Activated CD8-positive, alpha-beta T cell treated with anti-CD3 and anti-CD28 coated beads for 36 hours (primary cell): ENCODE measurements around the gene NRAP. TPM values are rescaled to one million over a fixed set of nuclear protein-coding genes. Genes with fewer than 3 reads are reported as not detected.

Experiments
- ATAC-seq: fragments of 200-7000 bp; cut with Tn5 transposase; one replicate; pipeline ENCODE4 v1.10.0; 2021; ENCODE audit warnings: mild to moderate bottlenecking, moderate library complexity
- CTCF ChIA-PET: fragments of 350-600 bp; sonication (Branson Sonifier 250); formaldehyde crosslinking; loops from one replicate; lab custom pipeline; 2021; ENCODE audit warnings: antibody characterized with exemption; lab: Charles Lee
- POLR2A ChIA-PET: fragments of 350-600 bp; sonication (Branson Sonifier 250); formaldehyde crosslinking; loops from one replicate; lab custom pipeline; 2021; ENCODE audit warnings: antibody characterized with exemption; lab: Charles Lee
- DNase-seq: peaks from one replicate; pipeline ENCODE4 v3.0.0-alpha.2; 2020
- H3K27ac Mint-ChIP-seq: one replicate; pipeline ENCODE4 v1.8.0; 2021; ENCODE audit warnings: mild to moderate bottlenecking, mixed read lengths
- H3K27me3 Mint-ChIP-seq: one replicate; pipeline ENCODE4 v1.8.0; 2021; ENCODE audit warnings: mixed read lengths
- H3K36me3 Mint-ChIP-seq: one replicate; pipeline ENCODE4 v1.8.0; 2021; ENCODE audit warnings: low read depth, mixed read lengths
- H3K4me1 Mint-ChIP-seq: one replicate; pipeline ENCODE4 v1.8.0; 2021; ENCODE audit warnings: low read depth, mixed read lengths
- H3K4me3 Mint-ChIP-seq: one replicate; pipeline ENCODE4 v1.8.0; 2021; ENCODE audit warnings: mild to moderate bottlenecking, moderate library complexity, mixed read lengths
- H3K9me3 Mint-ChIP-seq: one replicate; pipeline ENCODE4 v1.8.0; 2021; ENCODE audit warnings: mixed read lengths
- CTCF ChIP-seq: fragments of 200-600 bp; IDR thresholded peaks from one replicate; pipeline ENCODE4 v1.8.0; 2022; ENCODE audit warnings: antibody characterized with exemption, mild to moderate bottlenecking
- intact Hi-C: fragments of 100-400 bp; cut with micrococcal nuclease; formaldehyde crosslinking; loops from one replicate; pipeline ENCODE4 v1.10.0; 2022
- total RNA-seq, 2 experiments: library from RNA; stranded (reverse); gene quantifications; one replicate each; pipeline ENCODE4 v1.2.3, GENCODE V29; 2021

Gene NRAP
- total RNA-seq, 2 experiments from 2014 or later, result not detected

DNA sequence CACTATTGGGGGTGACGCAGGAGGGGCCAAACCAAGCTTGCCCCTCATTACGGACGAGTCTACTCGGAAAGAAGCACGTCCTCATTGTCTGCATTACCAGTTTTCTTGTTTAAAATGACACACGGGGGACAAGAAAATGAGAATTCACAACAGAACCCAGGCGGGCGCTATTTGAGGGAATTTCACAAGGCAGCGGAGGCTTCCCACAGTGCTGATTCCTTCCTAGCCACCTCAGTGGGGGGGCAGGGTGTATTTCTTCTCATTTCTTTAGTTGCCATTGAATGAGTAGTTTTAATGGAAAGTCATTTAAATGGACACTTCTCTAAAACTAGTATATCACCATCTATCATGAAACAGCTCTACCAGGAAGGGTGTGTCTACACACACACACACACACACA lies 42.9 kb downstream of the NRAP start:
- TF ChIP-seq CTCF, result no peak
- no peak for DNase-seq
- Mint-ChIP-seq H3K27ac (no peak overlapping the region), H3K4me1 (no peaks in the 10 kb centered on the region), H3K27me3 (peaks cover 39% of the 10 kb centered on the region), H3K9me3 (no peaks in the 10 kb centered on the region), H3K36me3 (no peaks in the 10 kb centered on the region), H3K4me3 (no peak overlapping the region)
- intact Hi-C loops, result no loop called here
- ChIA-PET CTCF (no interaction called here), POLR2A (no interaction called here)
- ATAC-seq, result no peak

- Mint-ChIP-seq H3K27ac (no peak overlapping the region), H3K4me1 (no peaks in the 10 kb centered on the region), H3K4me3 (no peak overlapping the region), H3K36me3 (no peaks in the 10 kb centered on the region), H3K27me3 (peaks cover 43% of the 10 kb centered on the region), H3K9me3 (no peaks in the 10 kb centered on the region)
- TF ChIP-seq CTCF, result no peak
- no peak for ATAC-seq
- no peak for DNase-seq
- ChIA-PET CTCF (no interaction called here), POLR2A (interaction anchor here (0.7 kb wide), 1 partner anchor 518 kb away, joined by 4 read pairs; no protein-coding TSS in a partner anchor)
- intact Hi-C loops, result no loop called here
These were observed 43.3 kb downstream of the NRAP start for GRCh38 chr10:113620511-113620910.

- ChIA-PET POLR2A (no interaction called here), CTCF (no interaction called here)
- TF ChIP-seq CTCF, result no peak
- Mint-ChIP-seq H3K9me3 (no peaks in the 10 kb centered on the region), H3K4me1 (no peaks in the 10 kb centered on the region), H3K27ac (no peak overlapping the region), H3K36me3 (no peaks in the 10 kb centered on the region), H3K4me3 (no peak overlapping the region), H3K27me3 (peaks cover 39% of the 10 kb centered on the region)
- ATAC-seq (no peak), DNase-seq (no peak)
- intact Hi-C loops, result no loop called here
These were observed 44.4 kb downstream of the NRAP start for GRCh38 chr10:113619401-113619800.

- ChIA-PET POLR2A (no interaction called here), CTCF (no interaction called here)
- DNase-seq (no peak), ATAC-seq (no peak)
- no peaks in the 10 kb centered on the region for H3K36me3 Mint-ChIP-seq
- no peaks in the 10 kb centered on the region for H3K9me3 Mint-ChIP-seq
- H3K27ac Mint-ChIP-seq, result no peak overlapping the region
- peaks cover 40% of the 10 kb centered on the region for H3K27me3 Mint-ChIP-seq
- no peak overlapping the region for H3K4me3 Mint-ChIP-seq
- TF ChIP-seq CTCF, result no peak
- intact Hi-C loops, result no loop called here
- no peaks in the 10 kb centered on the region for H3K4me1 Mint-ChIP-seq
These were observed 45.5 kb downstream of the NRAP start for GRCh38 chr10:113618338-113618737.

GRCh38 chr10:113617086-113617485 lies 46.8 kb downstream of the NRAP start:
- intact Hi-C loops, result no loop called here
- H3K27me3 Mint-ChIP-seq, result peaks cover 42% of the 10 kb centered on the region

More at GRCh38 chr10:113617086-113617485, 46.8 kb downstream of the NRAP start:
- H3K9me3 Mint-ChIP-seq, result no peaks in the 10 kb centered on the region
- no peak overlapping the region for H3K4me3 Mint-ChIP-seq
- CTCF ChIA-PET, result interaction anchor here (1.0 to 1.1 kb wide), 2 partner anchors 9 to 10 kb away, joined by 5 read pairs; no protein-coding TSS in a partner anchor
- no peaks in the 10 kb centered on the region for H3K4me1 Mint-ChIP-seq
- POLR2A ChIA-PET, result no interaction called here
- no peaks in the 10 kb centered on the region for H3K36me3 Mint-ChIP-seq
- DNase-seq (no peak), ATAC-seq (no peak)
- no peak for TF ChIP-seq CTCF
- no peak overlapping the region for H3K27ac Mint-ChIP-seq
